AG09319 (cell line): ENCODE results near the gene GLOD5.

Source experiments
- DNase-seq: peaks from one replicate; pipeline ENCODE4 v3.0.0-alpha.2; 2010; ENCODE audit warnings: low read depth; ENCODE audit errors: extremely low read depth
- TF ChIP-seq, protein P1 (sequence below): IDR thresholded peaks from 2 replicates; pipeline ENCODE4 v1.5.1; 2011; ENCODE audit warnings: low read depth, mild to moderate bottlenecking, inconsistent platforms, low read length, moderate library complexity

GLOD5 gene

DNA sequence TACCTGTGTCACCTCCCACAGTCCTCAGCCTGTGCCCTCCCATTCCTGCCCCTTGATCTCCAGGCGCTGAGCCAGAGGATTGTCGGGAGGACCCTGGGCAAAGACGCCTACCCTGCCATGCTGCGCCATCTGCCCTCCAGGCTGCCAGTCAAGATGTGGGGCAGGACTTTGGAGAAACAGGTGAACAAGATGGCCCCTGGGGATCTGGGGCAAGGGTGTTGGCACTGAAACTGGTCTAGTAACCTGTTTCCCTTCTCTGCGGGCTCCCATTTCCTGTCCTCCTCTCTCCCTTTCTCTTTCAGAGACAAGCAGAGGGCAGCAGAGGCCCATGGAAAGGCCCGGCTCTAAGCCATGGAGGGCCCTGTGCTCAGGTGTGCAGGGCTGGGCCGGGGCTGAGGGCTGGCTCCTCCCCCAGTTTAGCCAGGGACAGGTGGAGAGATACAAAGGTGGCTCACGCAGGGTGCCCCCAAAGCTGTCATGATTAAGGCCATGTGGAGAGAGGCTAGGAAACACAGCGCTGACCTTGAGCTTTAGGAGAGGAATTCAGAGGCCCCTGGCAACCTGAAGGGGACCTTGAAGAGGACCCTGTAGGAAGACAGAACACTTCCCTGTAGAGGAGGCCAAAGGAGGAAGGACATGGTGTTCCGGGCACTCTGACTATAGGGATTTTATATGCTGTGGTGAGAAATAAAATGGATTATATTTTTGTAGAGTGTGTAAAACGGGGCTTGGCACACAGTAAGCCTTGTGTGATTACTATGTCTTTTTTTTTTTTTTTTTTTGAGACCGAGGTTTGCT lies at the start of gene GLOD5:
TSS of gene GLOD5 (plus strand) at position 74 of the 798 bp plus-strand sequence. CDS start at position 118, 44 bp downstream.
- TF ChIP-seq, protein P1, sequence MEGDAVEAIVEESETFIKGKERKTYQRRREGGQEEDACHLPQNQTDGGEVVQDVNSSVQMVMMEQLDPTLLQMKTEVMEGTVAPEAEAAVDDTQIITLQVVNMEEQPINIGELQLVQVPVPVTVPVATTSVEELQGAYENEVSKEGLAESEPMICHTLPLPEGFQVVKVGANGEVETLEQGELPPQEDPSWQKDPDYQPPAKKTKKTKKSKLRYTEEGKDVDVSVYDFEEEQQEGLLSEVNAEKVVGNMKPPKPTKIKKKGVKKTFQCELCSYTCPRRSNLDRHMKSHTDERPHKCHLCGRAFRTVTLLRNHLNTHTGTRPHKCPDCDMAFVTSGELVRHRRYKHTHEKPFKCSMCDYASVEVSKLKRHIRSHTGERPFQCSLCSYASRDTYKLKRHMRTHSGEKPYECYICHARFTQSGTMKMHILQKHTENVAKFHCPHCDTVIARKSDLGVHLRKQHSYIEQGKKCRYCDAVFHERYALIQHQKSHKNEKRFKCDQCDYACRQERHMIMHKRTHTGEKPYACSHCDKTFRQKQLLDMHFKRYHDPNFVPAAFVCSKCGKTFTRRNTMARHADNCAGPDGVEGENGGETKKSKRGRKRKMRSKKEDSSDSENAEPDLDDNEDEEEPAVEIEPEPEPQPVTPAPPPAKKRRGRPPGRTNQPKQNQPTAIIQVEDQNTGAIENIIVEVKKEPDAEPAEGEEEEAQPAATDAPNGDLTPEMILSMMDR: no peak; the same call in none of the 2 replicates
- DNase-seq: no peak

- DNase-seq: no peak
- TF ChIP-seq, protein P1: no peak
Measured at GRCh38 chrX:48711929-48712505, 49.5 kb upstream of the GLOD5 start.

DNA sequence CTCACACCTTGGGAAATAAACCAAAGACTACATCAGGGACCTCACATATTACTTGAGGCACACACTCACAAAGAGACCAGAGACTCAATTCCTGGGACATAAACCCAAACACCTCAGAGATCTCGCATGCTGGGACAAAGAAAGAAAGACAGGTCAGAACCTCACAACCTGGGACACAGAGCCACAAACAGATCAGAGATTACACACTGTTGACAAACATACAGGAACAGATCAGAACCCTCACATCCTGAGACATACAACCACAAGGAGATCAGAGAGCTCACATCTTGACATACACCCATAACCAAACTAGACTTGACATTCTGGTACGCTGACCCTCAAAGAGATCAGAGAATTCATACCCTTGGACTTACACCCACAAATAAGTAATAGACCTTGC lies 47.7 kb upstream of the GLOD5 start:
- TF ChIP-seq, protein P1: no peak
- no peak for DNase-seq

DNA sequence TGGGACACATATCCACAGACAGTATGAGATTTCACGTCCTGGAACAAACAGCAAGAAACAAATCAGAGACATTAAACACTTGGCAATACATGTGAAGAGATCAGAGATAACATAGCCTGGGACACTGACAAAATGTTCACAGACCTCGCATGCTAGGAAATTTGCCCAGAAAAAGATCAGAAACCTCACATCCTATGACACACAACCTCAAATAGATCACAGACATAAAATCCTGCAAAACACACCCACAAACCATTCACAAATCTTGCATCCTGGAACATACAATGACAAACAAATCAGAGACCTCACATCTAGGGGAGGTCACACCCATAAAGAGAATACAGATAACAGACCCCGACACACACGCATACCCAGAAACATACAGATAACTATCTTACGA lies 47.0 kb upstream of the GLOD5 start:
- DNase-seq: no peak
- TF ChIP-seq, protein P1: no peak

DNA sequence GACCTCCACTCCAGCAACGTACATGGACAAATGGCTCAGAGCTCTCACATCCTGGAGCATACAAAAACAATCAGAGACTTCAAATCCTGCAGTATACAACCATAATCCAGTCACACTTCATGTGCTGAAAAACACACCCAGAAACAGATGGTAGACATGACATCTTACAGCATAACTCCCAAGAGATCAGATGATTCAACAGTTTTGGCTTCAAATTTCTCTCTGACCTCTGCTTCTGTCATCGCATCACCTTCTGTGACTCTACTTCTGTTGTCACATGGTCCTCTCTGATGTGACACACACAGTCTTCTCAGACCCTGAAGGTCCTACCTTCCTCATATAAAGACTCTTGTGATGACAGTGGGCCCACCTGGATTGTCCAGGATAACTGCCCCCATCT lies 46.5 kb upstream of the GLOD5 start:
- DNase-seq: no peak
- TF ChIP-seq, protein P1: no peak

DNA sequence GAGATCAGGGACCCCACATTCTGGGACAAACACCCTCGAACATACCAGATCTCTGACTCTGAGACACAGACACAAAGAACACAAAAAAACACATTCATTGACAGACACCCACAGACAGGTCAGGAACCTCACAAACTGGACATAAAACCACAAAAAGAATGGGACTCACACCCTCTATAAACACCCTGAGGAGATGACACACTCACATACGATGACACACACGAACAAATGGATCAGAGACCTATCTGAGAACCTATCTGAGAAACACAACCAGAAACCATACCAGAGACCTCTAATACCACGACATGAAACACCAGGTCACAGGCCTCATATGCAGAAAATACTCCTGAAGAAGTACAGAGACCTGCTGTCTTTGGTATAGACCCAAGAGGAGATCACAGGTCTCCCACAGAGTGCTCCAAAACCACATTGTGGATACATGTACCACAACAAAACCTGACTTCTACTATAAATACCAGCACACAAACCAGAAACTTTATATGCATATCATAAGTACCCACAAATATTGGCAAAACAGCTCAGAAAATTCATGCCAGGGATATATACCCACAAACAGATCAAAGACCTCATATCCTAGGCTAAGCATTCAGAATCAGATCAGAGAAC lies 45.6 kb upstream of the GLOD5 start:
- TF ChIP-seq, protein P1: no peak
- no peak for DNase-seq

- TF ChIP-seq, protein P1: no peak
- DNase-seq: no peak
Measured at GRCh38 chrX:48719958-48720357, 41.6 kb upstream of the GLOD5 start.
